Breast epithelium (tissue), 4 donors: Measurements from ENCODE around the gene LDHAL6A. TPM values are rescaled to one million over a fixed set of nuclear protein-coding genes. Genes with fewer than 3 reads are reported as not detected.

ENCODE experiments used
- DNase-seq, 2 donors: peaks; one replicate each; pipeline ENCODE4 v3.0.0-alpha.2; 2019; ENCODE audit warnings: low spot score in 2 of 2
- H3K27ac ChIP-seq, 2 donors: fragments of 200-600 bp; sonication (generic) in 1 of 2; one replicate each; pipeline ENCODE4 v1.5.1; 2016 to 2019; ENCODE audit warnings: mild to moderate bottlenecking in 1 of 2
- H3K27me3 ChIP-seq, 2 donors: fragments of 200-600 bp; sonication (generic) in 1 of 2; one replicate each; pipeline versions ENCODE4 v1.5.1 to v1.6.0; 2017 to 2019; ENCODE audit warnings: control low read depth in 1 of 2, mild to moderate bottlenecking in 1 of 2
- H3K36me3 ChIP-seq: fragments of 200-600 bp; one replicate; pipeline ENCODE4 v1.5.1; 2019
- H3K4me1 ChIP-seq, 2 donors: fragments of 200-600 bp; sonication (generic); one replicate each; pipeline ENCODE4 v1.5.1; 2016 to 2019; ENCODE audit warnings: control low read depth in 1 of 2
- H3K4me3 ChIP-seq, 3 donors: fragments of 200-600 bp; sonication (generic); 1 replicate in 2 of 3; 2 replicates in 1 of 3; pipeline ENCODE4 v1.5.1; 2016 to 2019; ENCODE audit warnings: mild to moderate bottlenecking in 3 of 3, moderate library complexity in 2 of 3
- H3K9me3 ChIP-seq, 2 donors: fragments of 200-600 bp; sonication (generic) in 1 of 2; one replicate each; pipeline ENCODE4 v1.5.1; 2016 to 2019; ENCODE audit warnings: control low read depth in 1 of 2
- CTCF ChIP-seq, 3 donors: fragments of 450-650 bp; IDR thresholded peaks; one replicate each; pipeline ENCODE4 v1.5.1; 2016 to 2017; ENCODE audit warnings: antibody characterized with exemption in 3 of 3, mild to moderate bottlenecking in 3 of 3, moderate library complexity in 3 of 3
- POLR2A ChIP-seq: fragments of 450-650 bp; IDR thresholded peaks from one replicate; pipeline ENCODE4 v1.6.1; 2016; ENCODE audit warnings: antibody characterized with exemption, mild to moderate bottlenecking, moderate library complexity
- POLR2AphosphoS5 ChIP-seq, 3 donors: sonication (generic); formaldehyde crosslinking; IDR thresholded peaks; one replicate each; pipeline ENCODE4 v1.6.1; 2017; ENCODE audit warnings: antibody characterized with exemption in 3 of 3
- intact Hi-C: fragments of 100-400 bp; cut with DNase I; formaldehyde crosslinking; loops from one replicate; pipeline ENCODE4 v1.15.1; 2023; ENCODE audit warnings: low total_unique reads
- total RNA-seq, 3 donors: library from RNA; depleted of rRNA; stranded (reverse); fragments of >200 nt; gene quantifications; one replicate each; pipeline ENCODE4 v1.1.0, GENCODE V29; 2016

LDHAL6A gene
- total RNA-seq, 3 donors from 2014 or later = not detected

GRCh38 chr11:18457450-18457849 lies 1.8 kb downstream of the LDHAL6A start:
- TF ChIP-seq CTCF (IDR thresholded peaks at IDR 0.05) (no peak), POLR2AphosphoS5 (IDR thresholded peaks at IDR 0.05) (no peak), POLR2A (no peak)
- H3K27ac ChIP-seq = no peak overlapping the region
- intact Hi-C loops = no loop called here

DNA sequence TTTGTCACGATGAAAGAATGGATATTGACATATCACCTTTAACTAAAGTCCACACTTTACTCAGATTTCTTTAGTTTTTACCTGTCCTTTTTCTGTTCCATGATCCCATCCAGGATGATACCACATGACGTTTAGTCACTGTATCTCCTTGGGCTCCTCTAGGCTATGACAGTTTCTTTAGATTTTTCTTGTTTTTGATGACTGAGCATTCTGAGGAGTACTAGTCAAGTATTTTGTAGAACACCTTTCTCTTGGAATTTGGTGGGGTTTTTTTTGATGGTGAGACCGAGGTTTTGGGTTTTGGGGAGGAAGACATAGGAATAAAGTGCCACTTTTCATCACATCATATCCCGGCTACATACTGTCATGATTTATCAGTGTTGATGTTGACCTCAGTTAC lies 4.0 kb downstream of the LDHAL6A start:
- no peak overlapping the region for H3K4me3 ChIP-seq
- no peaks in the 10 kb centered on the region for H3K27me3 ChIP-seq
- H3K9me3 ChIP-seq = no peaks in the 10 kb centered on the region
- no peak for DNase-seq
- TF ChIP-seq POLR2A (no peak), CTCF (IDR thresholded peaks at IDR 0.05) (no peak), POLR2AphosphoS5 (IDR thresholded peaks at IDR 0.05) (no peak)
- intact Hi-C loops = no loop called here
- H3K27ac ChIP-seq = no peak overlapping the region
- no peaks in the 10 kb centered on the region for H3K36me3 ChIP-seq
- H3K4me1 ChIP-seq = no peaks in the 10 kb centered on the region

More at GRCh38 chr11:18457450-18457849, 1.8 kb downstream of the LDHAL6A start:
- no peak overlapping the region for H3K4me3 ChIP-seq
- DNase-seq = no peak
- H3K36me3 ChIP-seq = no peaks in the 10 kb centered on the region
- H3K27me3 ChIP-seq = no peaks in the 10 kb centered on the region
- no peaks in the 10 kb centered on the region for H3K9me3 ChIP-seq
- H3K4me1 ChIP-seq = no peaks in the 10 kb centered on the region

DNA sequence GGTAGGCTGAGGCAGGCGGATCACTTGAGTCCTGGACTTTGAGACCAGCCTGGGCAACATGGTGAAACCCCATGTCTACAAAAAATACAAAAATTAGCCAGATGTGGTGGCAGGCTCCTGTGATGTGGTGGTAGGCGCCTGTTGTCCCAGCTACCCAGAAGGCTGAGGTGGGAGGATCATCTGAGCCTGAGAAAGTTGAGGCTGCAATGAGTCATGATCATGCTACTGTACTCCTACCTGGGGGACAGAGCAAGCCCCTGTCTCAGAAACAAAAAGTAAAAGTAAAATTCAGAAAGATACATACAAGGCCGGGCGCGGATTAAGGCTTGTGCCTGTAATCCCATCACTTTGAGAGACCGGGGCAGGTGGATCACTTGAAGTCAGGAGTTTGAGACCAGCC lies 6.3 kb downstream of the LDHAL6A start:
- no peak for DNase-seq
- no peaks in the 10 kb centered on the region for H3K36me3 ChIP-seq
- intact Hi-C loops = no loop called here
- H3K27ac ChIP-seq = no peak overlapping the region
- H3K4me1 ChIP-seq = no peaks in the 10 kb centered on the region
- TF ChIP-seq CTCF (IDR thresholded peaks at IDR 0.05) (no peak), POLR2AphosphoS5 (IDR thresholded peaks at IDR 0.05) (no peak), POLR2A (no peak)
- no peaks in the 10 kb centered on the region for H3K27me3 ChIP-seq
- H3K9me3 ChIP-seq = no peaks in the 10 kb centered on the region
- H3K4me3 ChIP-seq = no peak overlapping the region

DNA sequence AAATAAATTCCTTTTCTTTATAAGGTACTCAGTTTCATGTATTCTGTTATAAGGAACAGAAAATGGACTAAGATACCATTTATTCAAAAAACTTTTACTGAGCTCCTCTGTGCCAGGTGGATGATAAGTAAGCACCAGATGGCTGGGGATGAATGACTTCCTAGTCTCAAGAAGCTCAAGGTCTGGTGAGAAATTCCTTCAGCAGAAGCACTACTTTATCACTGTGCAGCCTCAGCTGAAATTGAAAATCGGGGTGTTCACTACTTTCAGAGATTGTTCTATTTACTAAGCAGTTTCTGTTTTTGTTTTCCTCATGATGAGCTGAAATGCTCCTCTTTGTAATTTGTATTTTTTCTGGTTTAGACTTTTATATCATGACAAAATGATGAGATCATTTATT lies 7.8 kb downstream of the LDHAL6A start:
- no peak overlapping the region for H3K4me3 ChIP-seq
- no peak for DNase-seq
- H3K36me3 ChIP-seq = no peaks in the 10 kb centered on the region
- TF ChIP-seq CTCF (IDR thresholded peaks at IDR 0.05) (no peak), POLR2A (no peak), POLR2AphosphoS5 (IDR thresholded peaks at IDR 0.05) (no peak)
- no peaks in the 10 kb centered on the region for H3K9me3 ChIP-seq
- H3K4me1 ChIP-seq = no peaks in the 10 kb centered on the region
- intact Hi-C loops = no loop called here
- H3K27ac ChIP-seq = no peak overlapping the region
- no peaks in the 10 kb centered on the region for H3K27me3 ChIP-seq

DNA sequence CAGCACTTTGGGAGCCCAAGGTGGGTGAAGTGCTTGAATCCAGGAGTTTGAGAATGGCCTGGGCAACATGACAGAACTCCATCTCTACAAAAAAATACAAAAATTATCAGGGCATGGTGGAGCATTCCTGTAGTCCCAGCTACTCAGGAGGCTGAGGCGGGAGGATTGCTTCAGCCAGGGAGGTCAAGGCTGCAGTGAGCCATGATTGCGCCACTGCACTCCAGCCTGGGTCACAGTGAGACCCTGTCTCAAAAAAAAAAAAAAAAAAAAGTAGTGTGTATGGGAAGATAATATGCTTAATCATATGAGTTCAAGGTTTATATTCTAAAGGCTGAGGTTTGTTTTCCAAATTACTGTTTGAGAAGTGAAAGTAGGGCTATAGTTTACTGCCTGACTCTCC lies 10.7 kb downstream of the LDHAL6A start:
- Histone ChIP-seq H3K36me3 (no peaks in the 10 kb centered on the region), H3K4me1 (no peaks in the 10 kb centered on the region), H3K9me3 (no peaks in the 10 kb centered on the region), H3K27ac (no peak overlapping the region), H3K4me3 (no peak overlapping the region), H3K27me3 (no peaks in the 10 kb centered on the region)
- intact Hi-C loops = no loop called here
- TF ChIP-seq CTCF (IDR thresholded peaks at IDR 0.05) (no peak), POLR2AphosphoS5 (IDR thresholded peaks at IDR 0.05) (no peak), POLR2A (no peak)
- DNase-seq = no peak
